CD4-positive, alpha-beta T cell treated with Interleukin-15 for 1 hour (primary cell): ENCODE data around the gene DNAJC9.
"Not testable (repeated sequence)": the region's sequence is repeated elsewhere in the genome, so short reads cannot be mapped to it uniquely, and the experiment has no call there.

Experiments used
- DNase-seq: peaks from one replicate; pipeline ENCODE4 v3.0.0-alpha.2; 2020

The DNAJC9 gene, protein sequence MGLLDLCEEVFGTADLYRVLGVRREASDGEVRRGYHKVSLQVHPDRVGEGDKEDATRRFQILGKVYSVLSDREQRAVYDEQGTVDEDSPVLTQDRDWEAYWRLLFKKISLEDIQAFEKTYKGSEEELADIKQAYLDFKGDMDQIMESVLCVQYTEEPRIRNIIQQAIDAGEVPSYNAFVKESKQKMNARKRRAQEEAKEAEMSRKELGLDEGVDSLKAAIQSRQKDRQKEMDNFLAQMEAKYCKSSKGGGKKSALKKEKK

GRCh38 chr10:73246646-73247508 is at the start of gene DNAJC9:
TSS of gene DNAJC9 (minus strand) at chr10:73247255. CDS start at chr10:73247189, 66 bp downstream.
- peak; percentile 95 for DNase-seq

DNA sequence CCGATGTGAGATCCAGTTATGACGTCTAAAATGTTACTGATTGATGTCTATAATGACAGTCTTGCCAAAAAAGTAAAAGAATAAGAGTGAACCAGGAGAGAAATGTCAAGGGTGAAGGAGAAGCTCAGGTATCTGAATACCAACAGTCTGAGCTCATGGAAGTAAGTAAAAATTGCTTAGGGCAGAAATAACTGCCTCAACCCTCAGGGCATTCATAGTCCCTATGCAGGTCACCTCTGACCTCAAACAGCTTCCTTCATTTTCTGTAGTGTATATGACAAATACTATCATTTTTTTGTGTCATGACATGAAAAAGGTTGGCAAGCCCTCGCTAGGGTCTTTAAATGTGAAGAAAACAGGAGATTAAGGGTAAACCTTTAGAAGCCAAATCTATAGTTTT is 46.4 kb upstream of the DNAJC9 start:
- no peak for DNase-seq

GRCh38 chr10:73289958-73290357 is 42.9 kb upstream of the DNAJC9 start:
- no peak for DNase-seq

- DNase-seq: no peak
Observed at GRCh38 chr10:73287441-73287840, 40.4 kb upstream of the DNAJC9 start.

GRCh38 chr10:73281097-73281496 is 34.0 kb upstream of the DNAJC9 start:
- no peak for DNase-seq

DNA sequence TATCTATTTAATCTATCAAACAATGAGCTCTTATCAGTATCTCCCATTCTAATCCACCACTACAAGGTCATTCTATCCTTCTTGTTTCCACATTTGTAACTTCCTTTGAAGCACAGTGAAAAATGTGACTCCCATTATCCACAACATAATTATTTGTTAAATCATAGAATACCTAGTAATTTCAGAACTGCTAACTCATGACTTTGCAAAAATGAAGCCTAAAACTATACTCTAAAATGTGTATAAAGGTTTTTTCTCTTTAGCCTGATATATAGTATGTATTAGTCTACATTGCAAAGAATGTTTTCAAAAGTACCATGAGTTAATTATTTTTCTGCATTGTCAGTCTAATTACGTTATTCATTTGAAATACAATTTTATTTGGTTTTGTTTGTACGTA is 17.4 kb upstream of the DNAJC9 start:
- no peak for DNase-seq

DNA sequence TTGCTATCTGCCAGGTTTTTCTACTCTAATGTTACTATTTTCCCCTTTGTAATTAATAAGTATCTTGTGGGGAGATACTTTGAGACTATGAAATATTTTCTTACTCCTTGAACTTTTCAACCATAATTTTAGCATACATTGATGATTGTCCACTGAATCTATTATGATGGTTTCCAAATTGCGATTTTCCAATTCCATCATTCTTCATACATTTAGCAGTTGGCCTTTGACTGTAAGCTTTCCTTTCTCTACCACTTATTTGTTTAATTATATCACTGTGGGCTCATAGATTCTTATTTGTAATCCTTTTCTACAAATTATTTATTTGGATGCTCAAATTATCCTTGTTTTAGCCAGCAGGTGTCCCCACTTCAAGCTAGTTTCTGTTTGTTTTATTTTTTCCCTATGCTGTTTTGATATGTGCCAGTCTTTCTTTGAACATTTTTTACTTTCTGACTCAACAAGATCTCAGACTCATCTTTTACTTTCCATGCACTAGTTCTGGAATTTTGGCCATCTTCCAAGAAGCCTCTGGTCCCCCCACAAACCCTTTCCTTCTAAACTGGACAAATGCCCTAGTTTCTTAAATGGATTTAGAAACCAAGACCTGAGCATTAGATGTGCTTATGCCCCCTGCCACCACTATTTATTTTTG is 16.8 kb upstream of the DNAJC9 start:
- DNase-seq: no peak

GRCh38 chr10:73262880-73263555 is 16.0 kb upstream of the DNAJC9 start:
- no peak for DNase-seq

GRCh38 chr10:73262105-73262730 is 15.2 kb upstream of the DNAJC9 start:
- no peak for DNase-seq

DNA sequence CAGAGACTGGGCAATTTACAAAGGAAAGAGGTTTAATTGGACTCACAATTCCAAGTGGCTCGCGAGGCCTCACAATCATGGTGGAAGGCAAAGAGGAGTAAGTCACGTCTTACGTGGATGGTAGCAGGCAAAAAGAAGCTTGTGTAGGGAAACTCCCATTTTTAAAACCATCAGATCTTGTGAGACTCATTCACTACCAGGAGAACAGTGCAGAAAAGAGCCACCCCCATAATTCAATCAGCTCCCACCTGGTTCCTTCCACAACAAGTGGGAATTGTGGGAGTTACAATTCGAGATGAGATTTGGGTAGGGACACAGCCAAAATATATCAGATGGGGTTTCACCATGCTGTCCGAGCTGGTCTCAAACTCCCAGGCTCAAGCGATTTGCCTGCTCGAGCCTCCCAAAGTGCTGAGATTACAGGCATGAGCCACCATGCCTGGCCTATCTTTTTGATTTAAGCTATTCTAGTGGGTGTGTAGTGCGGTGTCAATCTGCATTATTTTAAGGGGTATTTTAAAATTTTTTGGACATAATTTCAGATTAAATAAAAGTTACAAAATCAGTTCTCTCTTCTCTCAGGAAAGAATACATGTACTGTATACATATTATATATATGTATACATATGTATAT is 14.4 kb upstream of the DNAJC9 start:
- no peak for DNase-seq

- not testable (repeated sequence) for DNase-seq
Observed at GRCh38 chr10:73258612-73259011, 11.6 kb upstream of the DNAJC9 start.

GRCh38 chr10:73253225-73253555 is 6.1 kb upstream of the DNAJC9 start:
- no peak for DNase-seq

DNA sequence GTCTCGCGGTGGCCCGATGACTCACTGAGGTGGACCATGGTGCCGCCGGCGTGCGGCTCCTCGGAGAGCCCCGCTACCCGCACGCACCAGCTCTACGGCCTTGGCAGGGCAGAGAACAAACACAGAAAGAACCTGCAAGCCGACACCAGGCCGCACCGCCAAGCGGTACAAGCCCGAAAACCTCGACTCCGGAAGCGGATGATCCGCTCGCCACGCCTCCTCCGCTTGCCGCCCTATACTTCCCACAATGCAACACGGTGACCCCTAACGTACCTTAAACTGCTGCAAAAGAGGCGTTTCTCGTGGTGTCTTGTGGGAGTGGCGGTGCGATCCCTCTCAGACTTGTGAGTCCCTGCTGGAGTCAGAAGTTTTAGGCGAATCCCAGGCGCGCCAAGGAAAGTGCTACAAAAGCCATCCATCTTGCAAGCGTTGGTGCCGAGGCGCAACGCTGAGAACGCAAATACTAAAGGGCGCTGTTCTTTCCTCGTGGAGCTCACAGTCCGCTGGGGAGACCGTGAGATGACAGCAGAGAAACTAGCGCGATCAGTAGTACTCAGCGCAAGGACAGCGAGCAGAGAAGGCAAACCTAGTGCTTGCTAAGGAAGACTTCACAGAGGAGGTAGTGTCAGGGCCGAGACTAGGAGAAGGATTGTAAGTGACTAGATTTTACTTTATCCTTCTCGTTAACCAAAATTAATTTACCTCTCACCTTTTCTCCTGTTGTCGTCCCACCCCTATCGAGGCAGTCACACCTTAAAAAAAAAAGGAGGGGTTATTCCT is 5.6 kb upstream of the DNAJC9 start, which contains the start of gene MRPS16:
Gene MRPS16, minus strand, starts transcription at position 200 of the 780 bp plus-strand sequence. Its CDS starts 162 bp downstream, at position 38.
- peak; percentile 91 for DNase-seq

DNA sequence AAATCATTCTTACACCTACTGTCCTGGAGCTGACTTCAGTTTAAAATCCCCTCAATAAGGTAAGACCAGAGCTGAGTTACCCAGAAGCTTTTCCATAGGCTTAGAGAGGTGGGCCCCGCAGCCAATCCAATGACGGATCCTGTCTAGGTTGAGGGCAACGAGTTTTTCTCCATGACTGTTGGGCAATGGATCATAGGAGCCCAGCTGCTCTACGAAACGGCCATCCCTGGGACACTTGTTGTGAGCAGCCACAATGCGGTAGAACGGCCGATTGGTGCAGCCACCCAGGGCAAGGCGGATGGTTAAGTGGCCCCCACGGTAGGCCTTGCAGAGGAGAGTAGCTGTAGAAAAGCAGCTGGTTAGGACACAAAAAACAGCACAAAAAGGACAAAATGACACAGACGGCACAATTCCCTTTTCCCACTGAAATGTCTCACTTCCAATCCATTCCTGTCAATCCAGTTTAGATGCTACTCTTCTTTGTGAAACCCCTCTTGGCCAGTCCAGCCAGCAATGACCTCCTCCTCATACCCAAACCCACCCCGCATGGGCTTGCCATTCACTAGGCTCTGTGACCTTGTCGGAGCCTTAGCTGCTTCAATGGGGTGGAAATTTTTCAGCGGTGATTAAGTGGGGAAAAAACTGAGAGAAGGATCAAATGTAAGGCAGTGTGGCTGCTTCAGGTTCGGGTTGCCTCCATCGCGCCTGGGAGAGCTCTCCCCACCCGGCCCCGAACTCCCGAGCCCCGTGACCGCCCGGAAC is 4.8 kb upstream of the DNAJC9 start:
- no peak for DNase-seq

- no peak for DNase-seq
Observed at GRCh38 chr10:73248259-73248724, 1.2 kb upstream of the DNAJC9 start.

DNA sequence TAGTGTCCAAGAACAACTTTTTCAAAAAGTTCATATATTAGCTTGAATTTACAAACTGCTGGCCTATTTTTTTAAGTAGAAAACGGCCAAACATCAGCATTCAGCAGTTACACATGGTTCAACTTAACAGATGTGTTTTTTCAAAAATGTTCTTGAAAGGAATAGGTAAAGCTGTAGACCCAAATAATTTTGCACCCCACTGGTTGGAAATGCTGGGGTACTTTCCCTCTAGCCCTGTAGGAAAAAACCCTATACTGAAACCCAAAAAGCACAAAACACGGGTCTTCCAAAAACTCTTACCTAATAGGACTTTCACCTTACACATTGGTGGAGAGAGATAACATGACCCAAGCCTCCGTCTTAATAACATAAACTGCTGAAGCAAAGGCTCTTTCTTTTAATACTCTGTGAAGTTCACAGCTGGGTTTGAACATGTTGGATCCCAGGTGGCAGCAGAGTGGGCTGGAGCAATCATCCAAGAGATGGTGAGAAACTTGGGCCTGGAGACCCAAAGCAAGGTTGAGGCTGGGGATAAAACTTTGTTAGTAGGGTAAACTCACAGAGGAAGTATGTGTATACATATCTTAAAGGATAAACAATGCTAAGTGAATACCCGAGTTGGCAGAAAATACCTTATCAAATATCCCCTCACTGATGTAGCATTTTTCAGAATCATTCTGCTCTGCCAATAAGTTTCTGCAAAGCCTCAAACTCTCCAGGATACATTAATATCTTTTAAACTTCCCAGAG is 629 bp upstream of the DNAJC9 start:
- DNase-seq: no peak

DNA sequence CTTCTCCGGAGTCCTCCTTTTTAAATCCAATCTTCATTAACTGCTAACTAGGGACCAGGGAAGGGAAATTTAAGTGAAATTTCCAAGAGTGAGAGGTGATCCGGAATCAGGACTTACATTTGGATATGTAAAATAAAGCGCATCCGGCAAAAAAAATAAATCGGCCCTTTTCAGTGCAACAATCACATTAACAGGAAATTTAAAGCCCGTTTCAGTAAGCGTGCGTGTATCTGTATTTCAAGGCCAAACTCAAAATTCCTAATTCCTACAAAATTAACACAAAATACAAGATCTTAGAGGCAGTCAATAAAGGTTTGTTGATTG is 771 bp downstream of the DNAJC9 start:
- no peak for DNase-seq

DNA sequence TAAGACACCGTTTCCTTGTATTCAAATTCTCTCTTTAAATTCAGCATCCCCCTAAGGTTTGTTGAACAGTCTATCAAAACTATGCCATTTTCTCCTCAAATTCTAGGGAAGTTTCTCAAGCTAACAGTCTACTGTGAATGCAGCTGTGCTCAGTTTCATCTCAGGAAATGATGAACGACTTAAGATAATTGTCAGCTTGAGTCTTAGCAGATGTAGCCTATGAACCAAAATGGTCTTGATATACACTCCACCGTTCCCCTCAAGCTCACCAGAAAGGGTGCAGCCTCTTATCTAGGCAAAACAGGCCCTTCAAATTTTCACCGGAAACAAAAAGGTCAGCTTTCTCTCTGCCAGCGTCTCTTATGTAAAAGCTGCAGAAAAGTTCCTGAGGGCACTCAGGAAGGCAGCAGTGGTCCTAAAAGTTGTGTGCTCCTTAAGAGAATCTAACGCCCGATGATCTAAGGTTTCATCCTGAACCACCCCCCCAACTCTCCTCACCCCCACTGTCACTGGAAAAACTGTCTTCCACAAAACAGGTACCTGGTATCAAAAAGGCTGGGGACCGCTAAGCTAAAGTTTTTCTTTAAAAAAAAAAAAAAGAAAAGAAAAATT is 2.1 kb downstream of the DNAJC9 start:
- no peak for DNase-seq

- DNase-seq: no peak
Observed at GRCh38 chr10:73239908-73240307, 7.1 kb downstream of the DNAJC9 start.
